ENCODE measurements around the gene PDLIM7.

- TF ChIP-seq ZNF331 (CRISPR knock-in tag; IDR thresholded peaks at IDR 0.05; ENCODE audit: low read depth) (no peak), EZH2phosphoT487 (IDR thresholded peaks at IDR 0.05; ENCODE audit: unreplicated experiment) (no peak), EZH2 (IDR thresholded peaks at IDR 0.05; ENCODE audit: low read depth, unreplicated experiment) (no peak), POLR2AphosphoS5 (IDR thresholded peaks at IDR 0.05; ENCODE audit: low read depth) (no peak)
- TF ChIP-seq, protein P1, sequence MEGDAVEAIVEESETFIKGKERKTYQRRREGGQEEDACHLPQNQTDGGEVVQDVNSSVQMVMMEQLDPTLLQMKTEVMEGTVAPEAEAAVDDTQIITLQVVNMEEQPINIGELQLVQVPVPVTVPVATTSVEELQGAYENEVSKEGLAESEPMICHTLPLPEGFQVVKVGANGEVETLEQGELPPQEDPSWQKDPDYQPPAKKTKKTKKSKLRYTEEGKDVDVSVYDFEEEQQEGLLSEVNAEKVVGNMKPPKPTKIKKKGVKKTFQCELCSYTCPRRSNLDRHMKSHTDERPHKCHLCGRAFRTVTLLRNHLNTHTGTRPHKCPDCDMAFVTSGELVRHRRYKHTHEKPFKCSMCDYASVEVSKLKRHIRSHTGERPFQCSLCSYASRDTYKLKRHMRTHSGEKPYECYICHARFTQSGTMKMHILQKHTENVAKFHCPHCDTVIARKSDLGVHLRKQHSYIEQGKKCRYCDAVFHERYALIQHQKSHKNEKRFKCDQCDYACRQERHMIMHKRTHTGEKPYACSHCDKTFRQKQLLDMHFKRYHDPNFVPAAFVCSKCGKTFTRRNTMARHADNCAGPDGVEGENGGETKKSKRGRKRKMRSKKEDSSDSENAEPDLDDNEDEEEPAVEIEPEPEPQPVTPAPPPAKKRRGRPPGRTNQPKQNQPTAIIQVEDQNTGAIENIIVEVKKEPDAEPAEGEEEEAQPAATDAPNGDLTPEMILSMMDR (conservative IDR thresholded peaks at IDR 0.05; ENCODE audit: low read depth in 2 of 2): no peak
Measured at GRCh38 chr5:177542816-177543465, 45.5 kb upstream of the PDLIM7 start.
